Right atrium auricular region (tissue), 2 donors: Measurements from ENCODE around the gene DNAH11. TPM values are rescaled to one million over a fixed set of nuclear protein-coding genes. Genes with fewer than 3 reads are reported as not detected.

Experiments used
- DNase-seq: peaks from one replicate; pipeline ENCODE4 v3.0.0-alpha.2; 2019; ENCODE audit warnings: low spot score
- H3K27ac ChIP-seq, 2 donors: fragments of 200-600 bp; sonication (generic); 1 replicate in 1 of 2; 2 replicates in 1 of 2; pipeline ENCODE4 v1.5.1; 2016 to 2019
- H3K27me3 ChIP-seq, 2 donors: fragments of 200-600 bp; sonication (generic); one replicate each; pipeline versions ENCODE4 v1.5.1 to v1.6.0; 2017 to 2019
- H3K36me3 ChIP-seq: fragments of 200-600 bp; sonication (generic); one replicate; pipeline ENCODE4 v1.5.1; 2016
- H3K4me1 ChIP-seq, 2 donors: fragments of 200-600 bp; sonication (generic); one replicate each; pipeline versions ENCODE4 v1.5.1 to v1.6.0; 2017 to 2019
- H3K4me3 ChIP-seq, 2 donors: fragments of 200-600 bp; sonication (generic); 1 replicate in 1 of 2; 2 replicates in 1 of 2; pipeline ENCODE4 v1.5.1; 2017 to 2019; ENCODE audit warnings: mild to moderate bottlenecking in 1 of 2, moderate library complexity in 1 of 2
- H3K9me3 ChIP-seq, 2 donors: fragments of 200-600 bp; sonication (generic); one replicate each; pipeline ENCODE4 v1.5.1; 2019
- CTCF ChIP-seq, 2 donors: fragments of 200-600 bp; sonication (generic); IDR thresholded peaks; one replicate each; pipeline ENCODE4 v1.5.1; 2019; ENCODE audit warnings: antibody characterized with exemption in 2 of 2
- total RNA-seq, 2 donors: library from RNA; depleted of rRNA; stranded (reverse); fragments of >200 nt; gene quantifications; one replicate each; pipeline ENCODE4 v1.1.0, GENCODE V29; 2016

DNAH11 gene
- total RNA-seq, 2 donors from 2014 or later: 2.8 to 3.5 TPM

DNA sequence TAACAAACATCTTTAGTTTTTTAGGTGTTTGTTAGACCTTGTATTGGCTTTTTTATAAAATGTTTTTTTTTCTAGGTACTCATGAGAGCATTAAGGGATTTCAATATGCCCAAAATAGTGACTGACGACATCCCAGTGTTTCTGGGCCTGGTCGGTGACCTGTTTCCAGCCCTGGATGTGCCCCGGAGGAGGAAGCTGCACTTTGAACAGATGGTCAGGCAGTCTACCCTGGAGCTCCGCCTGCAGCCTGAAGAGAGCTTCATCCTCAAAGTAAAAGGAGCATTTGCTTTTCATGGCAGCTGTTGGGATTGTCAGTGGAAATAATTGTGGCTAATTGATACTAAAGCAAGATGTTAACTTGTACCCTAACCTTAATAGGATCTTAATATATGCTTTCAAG is 161.5 kb downstream of the DNAH11 start:
- no peak for TF ChIP-seq CTCF (IDR thresholded peaks at IDR 0.05)
- H3K27ac ChIP-seq: no peak overlapping the region
- no peak for DNase-seq
- no peaks in the 10 kb centered on the region for H3K36me3 ChIP-seq
- no peak overlapping the region for H3K4me3 ChIP-seq
- no peaks in the 10 kb centered on the region for H3K27me3 ChIP-seq
- peaks cover 0 to 5% of the 10 kb centered on the region in 2 donors for H3K9me3 ChIP-seq
- H3K4me1 ChIP-seq: no peaks in the 10 kb centered on the region

DNA sequence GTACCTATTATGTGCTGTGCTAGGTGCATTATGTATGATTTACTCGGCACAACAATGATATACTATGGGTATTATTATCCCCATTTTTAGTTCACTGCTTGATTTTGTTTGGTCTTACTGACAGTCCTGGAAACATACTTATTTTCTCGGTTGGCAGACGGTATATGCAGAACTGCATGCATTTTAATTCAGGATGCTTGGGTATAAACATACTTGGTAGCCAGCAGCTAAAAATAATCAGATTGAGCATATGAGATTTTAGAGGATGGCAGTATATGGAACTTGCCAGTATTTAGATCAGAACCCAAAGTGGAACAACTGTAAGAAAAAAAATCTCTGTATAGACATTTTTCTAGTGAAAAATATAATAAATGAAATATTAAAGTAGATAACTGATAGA is 163.3 kb downstream of the DNAH11 start:
- Histone ChIP-seq H3K4me3 (no peak overlapping the region), H3K27me3 (no peaks in the 10 kb centered on the region), H3K27ac (no peak overlapping the region), H3K4me1 (no peaks in the 10 kb centered on the region), H3K9me3 (no peaks in the 10 kb centered on the region), H3K36me3 (no peaks in the 10 kb centered on the region)
- TF ChIP-seq CTCF (IDR thresholded peaks at IDR 0.05): no peak
- DNase-seq: no peak

- H3K36me3 ChIP-seq: no peaks in the 10 kb centered on the region
- H3K27ac ChIP-seq: no peak overlapping the region
- H3K9me3 ChIP-seq: no peaks in the 10 kb centered on the region
- no peak for TF ChIP-seq CTCF (IDR thresholded peaks at IDR 0.05)
- no peaks in the 10 kb centered on the region for H3K27me3 ChIP-seq
- no peak overlapping the region for H3K4me3 ChIP-seq
- no peaks in the 10 kb centered on the region for H3K4me1 ChIP-seq
- no peak for DNase-seq
Measured at GRCh38 chr7:21707566-21707965, 164.7 kb downstream of the DNAH11 start.

GRCh38 chr7:21708096-21708495 is 165.3 kb downstream of the DNAH11 start:
- no peak overlapping the region for H3K27ac ChIP-seq
- H3K4me1 ChIP-seq: no peaks in the 10 kb centered on the region
- DNase-seq: no peak
- H3K9me3 ChIP-seq: no peaks in the 10 kb centered on the region
- TF ChIP-seq CTCF (IDR thresholded peaks at IDR 0.05): no peak
- no peaks in the 10 kb centered on the region for H3K36me3 ChIP-seq
- H3K4me3 ChIP-seq: no peak overlapping the region
- H3K27me3 ChIP-seq: no peaks in the 10 kb centered on the region

DNA sequence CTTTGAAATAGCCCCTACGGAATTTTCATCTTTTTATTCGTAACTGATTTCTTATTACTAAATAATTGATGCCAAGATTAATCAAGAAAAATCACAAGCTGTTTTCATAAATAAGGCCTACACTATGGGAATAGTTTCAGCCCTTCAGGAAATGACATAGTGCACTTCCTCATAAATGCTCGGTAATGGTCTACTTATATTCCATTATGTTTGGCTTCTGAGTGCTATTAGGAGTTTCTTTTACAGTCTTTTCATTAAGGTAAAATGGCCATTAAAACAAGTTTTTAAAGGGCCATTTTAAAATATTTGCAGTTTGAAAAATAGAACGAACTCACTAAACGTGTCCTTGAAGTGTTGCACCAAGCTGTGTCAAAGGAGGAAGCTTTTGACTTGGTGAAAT is 174.5 kb downstream of the DNAH11 start:
- no peaks in the 10 kb centered on the region for H3K27me3 ChIP-seq
- no peaks in the 10 kb centered on the region for H3K9me3 ChIP-seq
- DNase-seq: no peak
- no peaks in the 10 kb centered on the region for H3K4me1 ChIP-seq
- no peak overlapping the region for H3K27ac ChIP-seq
- no peaks in the 10 kb centered on the region for H3K36me3 ChIP-seq
- no peak overlapping the region for H3K4me3 ChIP-seq
- no peak for TF ChIP-seq CTCF (IDR thresholded peaks at IDR 0.05)

- no peaks in the 10 kb centered on the region for H3K36me3 ChIP-seq
- no peaks in the 10 kb centered on the region for H3K27me3 ChIP-seq
- no peak overlapping the region for H3K4me3 ChIP-seq
- DNase-seq: no peak
- H3K27ac ChIP-seq: no peak overlapping the region
- H3K9me3 ChIP-seq: no peaks in the 10 kb centered on the region
- H3K4me1 ChIP-seq: no peaks in the 10 kb centered on the region
- no peak for TF ChIP-seq CTCF (IDR thresholded peaks at IDR 0.05)
Measured at GRCh38 chr7:21718391-21718790, 175.6 kb downstream of the DNAH11 start.
